Uterus (tissue), 4 donors: ENCODE measurements around the gene SLC22A31. TPM values are rescaled to one million over a fixed set of nuclear protein-coding genes. Genes with fewer than 3 reads are reported as not detected.

ENCODE experiments used
- DNase-seq, 2 donors: peaks; one replicate each; pipeline ENCODE4 v3.0.0-alpha.2; 2019 to 2020
- H3K27ac ChIP-seq, 2 donors: fragments of 200-600 bp; sonication (generic); 1 replicate in 1 of 2; 2 replicates in 1 of 2; pipeline ENCODE4 v1.5.1; 2016 to 2018
- H3K27me3 ChIP-seq, 2 donors: fragments of 200-600 bp; sonication (generic); one replicate each; pipeline ENCODE4 v1.5.1; 2018 to 2019; ENCODE audit warnings: control low read depth in 1 of 2
- H3K36me3 ChIP-seq, 2 donors: fragments of 200-600 bp; sonication (generic); one replicate each; pipeline ENCODE4 v1.5.1; 2019; ENCODE audit warnings: control low read depth in 1 of 2
- H3K4me1 ChIP-seq, 2 donors: fragments of 200-600 bp; sonication (generic); one replicate each; pipeline ENCODE4 v1.5.1; 2018 to 2019; ENCODE audit warnings: control low read depth in 1 of 2
- H3K4me3 ChIP-seq, 2 donors: fragments of 200-600 bp; sonication (generic); 1 replicate in 1 of 2; 2 replicates in 1 of 2; pipeline ENCODE4 v1.5.1; 2018 to 2019; ENCODE audit warnings: mild to moderate bottlenecking in 1 of 2
- H3K9me3 ChIP-seq, 2 donors: fragments of 200-600 bp; sonication (generic); one replicate each; pipeline ENCODE4 v1.5.1; 2019; ENCODE audit warnings: control low read depth in 1 of 2
- POLR2A ChIP-seq, 2 donors: fragments of 450-650 bp; IDR thresholded peaks; one replicate each; pipeline ENCODE4 v1.6.1; 2016; ENCODE audit warnings: antibody characterized with exemption in 2 of 2, mild to moderate bottlenecking in 1 of 2, moderate library complexity in 1 of 2
- intact Hi-C: fragments of 100-400 bp; cut with DNase I; formaldehyde crosslinking; loops from one replicate; pipeline ENCODE4 v1.15.1; 2023; ENCODE audit warnings: low total_unique reads
- total RNA-seq, 4 donors: library from RNA; depleted of rRNA in 3 of 4; stranded (reverse); fragments of >200 nt in 3 of 4; gene quantifications; one replicate each; pipeline versions ENCODE4 v1.1.0 to v1.2.4, GENCODE V29; 2014 to 2023
- TF ChIP-seq, protein P1 (sequence below), 4 experiments: fragments of 200-600 bp in 2 of 4; fragments of 450-650 bp in 2 of 4; sonication (generic) in 2 of 4; IDR thresholded peaks; one replicate each; pipeline ENCODE4 v1.5.1; 2016 to 2019; ENCODE audit warnings: antibody characterized with exemption in 4 of 4, mild to moderate bottlenecking in 2 of 4, moderate library complexity in 1 of 4
- donor health status: DM: yes; HTN: yes; CAD: no.

SLC22A31 gene
- total RNA-seq, 4 donors from 2014 or later, result not detected

DNA sequence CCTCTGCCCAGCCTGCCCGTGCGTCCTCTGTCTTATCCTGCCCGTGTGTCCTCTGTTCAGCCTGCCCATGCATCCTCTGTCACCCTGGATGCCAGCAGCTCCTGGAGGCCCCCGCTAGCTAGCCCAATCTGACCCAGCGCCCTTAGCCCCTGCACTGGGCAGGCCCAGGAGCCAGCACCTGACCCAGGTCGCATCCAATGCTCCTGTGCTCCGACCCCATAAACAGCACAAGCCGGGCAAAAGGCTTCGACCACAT lies 15.7 kb downstream of the SLC22A31 start:
- no peak for TF ChIP-seq POLR2A (IDR thresholded peaks at IDR 0.05)
- TF ChIP-seq, protein P1, sequence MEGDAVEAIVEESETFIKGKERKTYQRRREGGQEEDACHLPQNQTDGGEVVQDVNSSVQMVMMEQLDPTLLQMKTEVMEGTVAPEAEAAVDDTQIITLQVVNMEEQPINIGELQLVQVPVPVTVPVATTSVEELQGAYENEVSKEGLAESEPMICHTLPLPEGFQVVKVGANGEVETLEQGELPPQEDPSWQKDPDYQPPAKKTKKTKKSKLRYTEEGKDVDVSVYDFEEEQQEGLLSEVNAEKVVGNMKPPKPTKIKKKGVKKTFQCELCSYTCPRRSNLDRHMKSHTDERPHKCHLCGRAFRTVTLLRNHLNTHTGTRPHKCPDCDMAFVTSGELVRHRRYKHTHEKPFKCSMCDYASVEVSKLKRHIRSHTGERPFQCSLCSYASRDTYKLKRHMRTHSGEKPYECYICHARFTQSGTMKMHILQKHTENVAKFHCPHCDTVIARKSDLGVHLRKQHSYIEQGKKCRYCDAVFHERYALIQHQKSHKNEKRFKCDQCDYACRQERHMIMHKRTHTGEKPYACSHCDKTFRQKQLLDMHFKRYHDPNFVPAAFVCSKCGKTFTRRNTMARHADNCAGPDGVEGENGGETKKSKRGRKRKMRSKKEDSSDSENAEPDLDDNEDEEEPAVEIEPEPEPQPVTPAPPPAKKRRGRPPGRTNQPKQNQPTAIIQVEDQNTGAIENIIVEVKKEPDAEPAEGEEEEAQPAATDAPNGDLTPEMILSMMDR (IDR thresholded peaks at IDR 0.05), result no peak

DNA sequence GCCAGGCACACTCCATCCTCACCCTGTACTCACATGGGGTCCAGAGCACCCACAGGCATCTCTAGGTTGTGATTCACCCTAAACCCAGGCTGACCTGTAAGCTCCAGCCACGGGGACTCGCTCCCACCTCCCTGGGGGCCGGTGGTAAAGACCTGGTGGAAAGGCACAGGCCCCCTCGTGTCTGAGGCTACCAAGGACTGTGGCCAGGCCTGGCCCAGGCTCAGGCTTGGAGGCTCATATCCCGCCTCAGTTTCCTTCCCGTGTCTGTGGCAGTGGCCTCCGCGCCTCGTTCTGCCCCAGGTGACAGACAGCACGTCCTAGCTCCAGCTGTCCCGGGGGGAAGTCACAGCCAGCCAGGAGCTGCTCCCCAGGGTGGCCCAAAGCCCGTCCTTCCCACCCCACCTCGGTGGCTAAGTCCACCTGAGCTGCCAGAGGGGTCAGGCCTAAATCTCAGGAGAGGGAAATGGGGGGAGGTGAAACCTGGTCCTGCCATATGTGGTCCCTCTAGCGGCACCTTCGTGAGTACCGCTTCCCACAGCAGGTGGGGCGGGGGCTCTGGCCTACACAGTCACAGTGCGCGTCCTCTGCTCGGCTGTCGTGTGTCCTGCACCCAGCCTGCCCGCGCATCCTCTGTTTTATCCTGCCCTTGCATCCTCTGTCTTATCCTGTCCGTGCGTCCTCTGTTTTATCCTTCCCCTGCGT lies 16.2 kb downstream of the SLC22A31 start:
- Histone ChIP-seq H3K4me1 (no peaks in the 10 kb centered on the region), H3K27me3 (no peaks in the 10 kb centered on the region), H3K9me3 (no peaks in the 10 kb centered on the region), H3K36me3 (no peaks in the 10 kb centered on the region), H3K4me3 (no peak overlapping the region), H3K27ac (no peak overlapping the region)
- DNase-seq, result no peak
- intact Hi-C loops, result no loop called here
- TF ChIP-seq, protein P1 (IDR thresholded peaks at IDR 0.05), result no peak
- no peak for TF ChIP-seq POLR2A (IDR thresholded peaks at IDR 0.05)

More for the DNA sequence above, 15.7 kb downstream of the SLC22A31 start:
- Histone ChIP-seq H3K27ac (no peak overlapping the region), H3K9me3 (no peaks in the 10 kb centered on the region), H3K36me3 (no peaks in the 10 kb centered on the region), H3K4me3 (no peak overlapping the region), H3K4me1 (no peaks in the 10 kb centered on the region), H3K27me3 (no peaks in the 10 kb centered on the region)
- no peak for DNase-seq
- intact Hi-C loops, result no loop called here

DNA sequence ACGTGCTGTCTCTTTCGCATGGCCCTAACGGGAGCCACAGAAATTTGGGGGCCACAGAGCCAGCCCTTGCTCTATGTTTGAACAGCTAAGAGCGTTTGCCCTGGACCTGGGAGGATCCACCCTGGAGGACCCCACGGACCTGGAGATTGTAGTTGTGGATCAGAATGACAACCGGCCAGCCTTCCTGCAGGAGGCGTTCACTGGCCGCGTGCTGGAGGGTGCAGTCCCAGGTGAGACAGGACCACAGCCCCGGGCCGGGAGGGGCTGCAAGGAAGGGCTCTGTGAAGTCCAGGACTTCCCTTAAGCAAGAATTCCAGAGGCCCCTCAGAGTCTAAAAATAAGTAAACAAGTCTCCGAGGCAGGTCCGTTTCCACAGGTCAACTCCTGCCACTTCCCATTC lies 16.9 kb downstream of the SLC22A31 start:
- intact Hi-C loops, result no loop called here
- no peaks in the 10 kb centered on the region for H3K27me3 ChIP-seq
- no peak for TF ChIP-seq POLR2A (IDR thresholded peaks at IDR 0.05)
- TF ChIP-seq, protein P1 (IDR thresholded peaks at IDR 0.05), result no peak

DNA sequence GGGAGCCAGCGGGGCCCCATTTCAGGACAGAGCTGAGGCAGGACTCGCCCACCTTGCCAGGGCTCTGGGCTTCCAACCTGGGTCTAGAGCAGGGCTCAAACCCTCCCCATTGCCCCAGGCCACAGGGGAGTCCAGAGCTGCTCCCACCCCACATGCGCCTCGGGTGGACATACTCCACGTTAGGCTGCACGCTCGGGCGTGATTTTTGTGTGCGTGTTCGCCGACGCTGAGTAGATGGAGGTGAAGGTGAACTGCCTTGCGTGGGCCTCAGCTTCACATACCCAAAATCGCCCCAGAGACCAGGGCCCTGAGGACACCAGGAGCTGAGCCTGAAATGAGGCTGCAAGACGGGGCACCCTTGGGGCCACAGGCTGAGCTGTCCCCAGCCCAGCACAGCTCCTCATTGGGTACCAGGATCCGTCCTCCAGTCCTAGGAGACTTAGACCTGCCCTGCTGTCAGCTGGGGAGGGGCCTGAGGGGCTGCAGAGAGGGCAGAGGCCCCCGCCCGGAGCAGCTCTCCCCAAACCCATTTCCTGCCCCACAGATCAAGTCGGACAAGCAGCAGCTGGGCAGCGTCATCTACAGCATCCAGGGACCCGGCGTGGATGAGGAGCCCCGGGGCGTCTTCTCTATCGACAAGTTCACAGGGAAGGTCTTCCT lies 20.6 kb downstream of the SLC22A31 start:
- no peaks in the 10 kb centered on the region for H3K9me3 ChIP-seq
- intact Hi-C loops, result no loop called here
- TF ChIP-seq, protein P1 (IDR thresholded peaks at IDR 0.05), result no peak
- no peak for TF ChIP-seq POLR2A (IDR thresholded peaks at IDR 0.05)
- H3K36me3 ChIP-seq, result no peaks in the 10 kb centered on the region
- no peak overlapping the region for H3K27ac ChIP-seq
- H3K4me3 ChIP-seq, result no peak overlapping the region
- no peaks in the 10 kb centered on the region for H3K4me1 ChIP-seq
- DNase-seq, result no peak
- no peaks in the 10 kb centered on the region for H3K27me3 ChIP-seq

More for the DNA sequence above, 16.9 kb downstream of the SLC22A31 start:
- no peaks in the 10 kb centered on the region for H3K36me3 ChIP-seq
- no peaks in the 10 kb centered on the region for H3K4me1 ChIP-seq
- DNase-seq, result no peak
- H3K9me3 ChIP-seq, result no peaks in the 10 kb centered on the region
- no peak overlapping the region for H3K27ac ChIP-seq
- H3K4me3 ChIP-seq, result no peak overlapping the region

DNA sequence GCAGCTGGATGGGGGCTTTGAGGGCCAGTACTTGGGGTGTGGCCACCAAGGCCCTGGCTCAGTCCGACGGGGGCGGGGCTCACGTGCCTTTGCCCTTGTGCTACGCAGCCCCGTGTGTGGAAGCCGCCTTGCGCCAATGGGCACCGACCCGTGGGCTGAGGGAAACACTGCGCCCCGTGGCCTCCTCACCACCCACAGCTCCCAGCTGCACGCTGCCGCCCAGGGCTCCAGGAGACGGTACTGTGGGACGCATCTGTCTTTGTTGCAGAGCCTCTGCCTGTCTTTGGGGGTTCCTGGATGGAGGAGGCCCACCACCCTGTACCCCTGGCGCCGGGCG lies 21.2 kb downstream of the SLC22A31 start:
- Histone ChIP-seq H3K4me3 (no peak overlapping the region), H3K9me3 (no peaks in the 10 kb centered on the region), H3K27ac (no peak overlapping the region), H3K27me3 (no peaks in the 10 kb centered on the region), H3K4me1 (no peaks in the 10 kb centered on the region), H3K36me3 (no peaks in the 10 kb centered on the region)
- TF ChIP-seq POLR2A (IDR thresholded peaks at IDR 0.05), result no peak
- TF ChIP-seq, protein P1 (IDR thresholded peaks at IDR 0.05), result no peak
- intact Hi-C loops, result no loop called here
- no peak for DNase-seq
